Breast epithelium (tissue), 3 donors: ENCODE measurements around the gene CCDC137.

ENCODE experiments used
- CTCF ChIP-seq, 3 donors: fragments of 450-650 bp; IDR thresholded peaks; one replicate each; pipeline ENCODE4 v1.5.1; 2016 to 2017; ENCODE audit warnings: antibody characterized with exemption in 3 of 3, mild to moderate bottlenecking in 3 of 3, moderate library complexity in 3 of 3
- POLR2A ChIP-seq: fragments of 450-650 bp; IDR thresholded peaks from one replicate; pipeline ENCODE4 v1.6.1; 2016; ENCODE audit warnings: antibody characterized with exemption, mild to moderate bottlenecking, moderate library complexity
- POLR2AphosphoS5 ChIP-seq, 3 donors: sonication (generic); formaldehyde crosslinking; IDR thresholded peaks; one replicate each; pipeline ENCODE4 v1.6.1; 2017; ENCODE audit warnings: antibody characterized with exemption in 3 of 3

- no peak for TF ChIP-seq POLR2AphosphoS5 (IDR thresholded peaks at IDR 0.05)
- TF ChIP-seq POLR2A = no peak
- TF ChIP-seq CTCF (IDR thresholded peaks at IDR 0.05) = no peak
Measured at GRCh38 chr17:81662002-81662401, 4.5 kb upstream of the CCDC137 start.
